ENCODE data around the gene PGLYRP4.

GRCh38 chr1:153374071-153374470 lies 25.4 kb upstream of the PGLYRP4 start:
- TF ChIP-seq SUZ12 (IDR thresholded peaks at IDR 0.05; ENCODE audit: extremely low read depth, insufficient read depth, insufficient read length) (no peak), ZNF274 (IDR thresholded peaks at IDR 0.05; ENCODE audit: low read depth, low read length) (no peak), YY1 (IDR thresholded peaks at IDR 0.05; ENCODE audit: insufficient read depth, insufficient read length) (no peak)
